ENCODE measurements around the gene DTHD1.

DTHD1 gene

GRCh38 chr4:36269533-36270173 lies 11.8 kb upstream of the DTHD1 start:
- TF ChIP-seq, protein P1, sequence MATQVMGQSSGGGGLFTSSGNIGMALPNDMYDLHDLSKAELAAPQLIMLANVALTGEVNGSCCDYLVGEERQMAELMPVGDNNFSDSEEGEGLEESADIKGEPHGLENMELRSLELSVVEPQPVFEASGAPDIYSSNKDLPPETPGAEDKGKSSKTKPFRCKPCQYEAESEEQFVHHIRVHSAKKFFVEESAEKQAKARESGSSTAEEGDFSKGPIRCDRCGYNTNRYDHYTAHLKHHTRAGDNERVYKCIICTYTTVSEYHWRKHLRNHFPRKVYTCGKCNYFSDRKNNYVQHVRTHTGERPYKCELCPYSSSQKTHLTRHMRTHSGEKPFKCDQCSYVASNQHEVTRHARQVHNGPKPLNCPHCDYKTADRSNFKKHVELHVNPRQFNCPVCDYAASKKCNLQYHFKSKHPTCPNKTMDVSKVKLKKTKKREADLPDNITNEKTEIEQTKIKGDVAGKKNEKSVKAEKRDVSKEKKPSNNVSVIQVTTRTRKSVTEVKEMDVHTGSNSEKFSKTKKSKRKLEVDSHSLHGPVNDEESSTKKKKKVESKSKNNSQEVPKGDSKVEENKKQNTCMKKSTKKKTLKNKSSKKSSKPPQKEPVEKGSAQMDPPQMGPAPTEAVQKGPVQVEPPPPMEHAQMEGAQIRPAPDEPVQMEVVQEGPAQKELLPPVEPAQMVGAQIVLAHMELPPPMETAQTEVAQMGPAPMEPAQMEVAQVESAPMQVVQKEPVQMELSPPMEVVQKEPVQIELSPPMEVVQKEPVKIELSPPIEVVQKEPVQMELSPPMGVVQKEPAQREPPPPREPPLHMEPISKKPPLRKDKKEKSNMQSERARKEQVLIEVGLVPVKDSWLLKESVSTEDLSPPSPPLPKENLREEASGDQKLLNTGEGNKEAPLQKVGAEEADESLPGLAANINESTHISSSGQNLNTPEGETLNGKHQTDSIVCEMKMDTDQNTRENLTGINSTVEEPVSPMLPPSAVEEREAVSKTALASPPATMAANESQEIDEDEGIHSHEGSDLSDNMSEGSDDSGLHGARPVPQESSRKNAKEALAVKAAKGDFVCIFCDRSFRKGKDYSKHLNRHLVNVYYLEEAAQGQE (IDR thresholded peaks at IDR 0.05; ENCODE audit: low read depth): no peak
- TF ChIP-seq, protein P2, sequence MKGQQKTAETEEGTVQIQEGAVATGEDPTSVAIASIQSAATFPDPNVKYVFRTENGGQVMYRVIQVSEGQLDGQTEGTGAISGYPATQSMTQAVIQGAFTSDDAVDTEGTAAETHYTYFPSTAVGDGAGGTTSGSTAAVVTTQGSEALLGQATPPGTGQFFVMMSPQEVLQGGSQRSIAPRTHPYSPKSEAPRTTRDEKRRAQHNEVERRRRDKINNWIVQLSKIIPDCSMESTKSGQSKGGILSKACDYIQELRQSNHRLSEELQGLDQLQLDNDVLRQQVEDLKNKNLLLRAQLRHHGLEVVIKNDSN (IDR thresholded peaks at IDR 0.05): no peak

DNA sequence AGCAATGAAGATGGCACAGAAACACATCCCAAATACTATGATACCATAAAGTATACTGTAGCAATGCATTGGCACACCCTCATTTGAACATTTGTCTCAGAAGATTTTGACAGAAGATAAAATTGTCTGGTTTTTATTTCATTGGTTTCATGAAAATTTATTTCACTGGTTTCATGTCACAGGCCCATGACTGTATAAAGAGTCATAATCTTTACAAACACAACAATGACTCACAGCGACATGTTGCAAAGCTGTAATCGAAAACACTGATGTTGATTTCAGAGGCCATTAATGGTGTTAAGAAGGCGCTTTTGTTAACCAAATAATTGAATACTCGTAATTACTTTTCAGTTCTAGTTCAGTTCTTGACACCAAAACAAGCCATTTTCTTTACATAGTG lies 8.1 kb upstream of the DTHD1 start:
- TF ChIP-seq NFIC (IDR thresholded peaks at IDR 0.05) (no peak), YY1 (IDR thresholded peaks at IDR 0.05; ENCODE audit: low read depth) (no peak), ZBTB7A (IDR thresholded peaks at IDR 0.05; ENCODE audit: low read depth) (no peak), CEBPB (IDR thresholded peaks at IDR 0.05) (no peak), CREB1 (IDR thresholded peaks at IDR 0.05; ENCODE audit: low read depth) (no peak), TCF12 (IDR thresholded peaks at IDR 0.05; ENCODE audit: low read depth) (no peak), EGR1 (IDR thresholded peaks at IDR 0.05) (no peak), EP300 (IDR thresholded peaks at IDR 0.05; ENCODE audit: borderline replicate concordance) (no peak), TEAD4 (IDR thresholded peaks at IDR 0.05) (no peak), TAF1 (IDR thresholded peaks at IDR 0.05; ENCODE audit: low read depth) (no peak), RAD21 (IDR thresholded peaks at IDR 0.05; ENCODE audit: low read depth) (no peak), FOXM1 (IDR thresholded peaks at IDR 0.05; ENCODE audit: borderline replicate concordance, low read depth) (no peak)
- TF ChIP-seq, protein P3, sequence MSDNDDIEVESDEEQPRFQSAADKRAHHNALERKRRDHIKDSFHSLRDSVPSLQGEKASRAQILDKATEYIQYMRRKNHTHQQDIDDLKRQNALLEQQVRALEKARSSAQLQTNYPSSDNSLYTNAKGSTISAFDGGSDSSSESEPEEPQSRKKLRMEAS (IDR thresholded peaks at IDR 0.05): no peak
- TF ChIP-seq, protein P1 (IDR thresholded peaks at IDR 0.05; ENCODE audit: low read depth): no peak
- TF ChIP-seq, protein P2 (IDR thresholded peaks at IDR 0.05): no peak

DNA sequence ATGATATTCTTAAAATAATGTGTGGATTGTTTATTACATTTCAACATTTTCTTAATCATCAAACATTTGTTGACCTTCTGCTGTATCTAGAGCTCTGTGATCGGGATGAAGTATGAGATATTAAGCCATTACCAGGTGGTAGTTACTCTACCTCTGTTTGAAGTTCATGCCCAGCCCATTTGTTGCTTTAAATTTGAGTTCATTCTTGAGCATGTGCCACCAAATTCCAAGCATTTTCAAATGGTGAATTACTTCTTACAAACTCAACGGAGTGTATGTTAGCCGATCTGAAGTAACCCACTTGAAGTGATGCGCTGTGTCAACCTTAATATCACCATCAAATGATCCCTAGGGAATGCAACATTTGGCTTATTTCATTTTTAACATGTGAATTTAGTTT lies 7.3 kb upstream of the DTHD1 start:
- TF ChIP-seq, protein P3 (IDR thresholded peaks at IDR 0.05): no peak
- TF ChIP-seq TEAD4 (IDR thresholded peaks at IDR 0.05) (peak; percentile 80), TAF1 (IDR thresholded peaks at IDR 0.05; ENCODE audit: low read depth) (no peak), YY1 (IDR thresholded peaks at IDR 0.05; ENCODE audit: low read depth) (no peak), CEBPB (IDR thresholded peaks at IDR 0.05) (no peak), NFIC (IDR thresholded peaks at IDR 0.05) (no peak), CREB1 (IDR thresholded peaks at IDR 0.05; ENCODE audit: low read depth) (no peak)
- TF ChIP-seq, protein P1 (IDR thresholded peaks at IDR 0.05; ENCODE audit: low read depth): no peak

DNA sequence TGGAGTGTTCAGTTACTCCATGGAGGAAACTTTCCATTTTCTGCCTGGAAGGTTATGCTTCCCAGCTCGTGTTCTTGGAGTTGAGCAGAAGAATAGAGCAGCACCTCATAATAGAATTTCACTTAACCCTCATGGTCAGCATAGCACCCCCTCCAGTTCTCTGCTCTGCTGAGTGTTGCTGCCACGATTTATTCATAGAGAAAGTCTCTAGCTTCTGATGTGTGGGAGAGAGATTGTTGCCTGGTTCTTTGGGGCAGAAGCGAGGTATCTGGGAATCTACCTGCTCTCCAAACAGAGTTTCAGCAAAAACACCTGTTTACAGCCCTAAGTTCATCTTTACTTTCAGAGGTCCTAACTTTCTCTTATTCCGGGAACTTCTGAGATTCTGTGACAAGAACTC lies 3.9 kb upstream of the DTHD1 start:
- TF ChIP-seq FOXM1 (IDR thresholded peaks at IDR 0.05; ENCODE audit: borderline replicate concordance, low read depth): no peak
- TF ChIP-seq, protein P1 (IDR thresholded peaks at IDR 0.05; ENCODE audit: low read depth): no peak
- TF ChIP-seq, protein P3 (IDR thresholded peaks at IDR 0.05): no peak
- TF ChIP-seq CEBPB (IDR thresholded peaks at IDR 0.05): no peak
- no peak for TF ChIP-seq NFIC (IDR thresholded peaks at IDR 0.05)
- TF ChIP-seq TAF1 (IDR thresholded peaks at IDR 0.05; ENCODE audit: low read depth): no peak
- TF ChIP-seq EP300 (IDR thresholded peaks at IDR 0.05; ENCODE audit: borderline replicate concordance): no peak
- no peak for TF ChIP-seq TCF12 (IDR thresholded peaks at IDR 0.05; ENCODE audit: low read depth)
- TF ChIP-seq, protein P2 (IDR thresholded peaks at IDR 0.05): no peak
- no peak for TF ChIP-seq RAD21 (IDR thresholded peaks at IDR 0.05; ENCODE audit: low read depth)
- no peak for TF ChIP-seq ZBTB7A (IDR thresholded peaks at IDR 0.05; ENCODE audit: low read depth)
- TF ChIP-seq TEAD4 (IDR thresholded peaks at IDR 0.05): no peak

All from Ishikawa (cell line).